Measurements from ENCODE around the gene RRAD.
"Not testable (repeated sequence)": the region's sequence is repeated elsewhere in the genome, so short reads cannot be mapped to it uniquely, and the experiment has no call there.

The RRAD gene

GRCh38 chr16:66959704-66960161 is 34.4 kb upstream of the RRAD start:
- no peak for DNase-seq (ENCODE audit: extremely low spot score)
- TF ChIP-seq LEF1 (IDR thresholded peaks at IDR 0.05; ENCODE audit: borderline replicate concordance) (no peak), FOXM1 (IDR thresholded peaks at IDR 0.05; ENCODE audit: borderline replicate concordance) (no peak), PKNOX1 (IDR thresholded peaks at IDR 0.05) (no peak), SUZ12 (IDR thresholded peaks at IDR 0.05) (no peak), HDGF (IDR thresholded peaks at IDR 0.05; ENCODE audit: borderline replicate concordance) (no peak)
- POLR2A ChIA-PET: no interaction called here
- CTCF ChIA-PET: interaction anchor here (0.6 to 2.0 kb wide), 4 partner anchors 23 to 197 kb away, joined by 3 to 5 read pairs (median 3); no protein-coding TSS in a partner anchor

GRCh38 chr16:66958857-66959703 is 33.7 kb upstream of the RRAD start:
- TF ChIP-seq BHLHE40 (IDR thresholded peaks at IDR 0.05; ENCODE audit: borderline replicate concordance) (no peak), SUZ12 (IDR thresholded peaks at IDR 0.05) (no peak), L3MBTL2 (conservative IDR thresholded peaks at IDR 0.05) (no peak), SP1 (IDR thresholded peaks at IDR 0.05) (no peak), TARDBP (IDR thresholded peaks at IDR 0.05) (no peak), FOXM1 (IDR thresholded peaks at IDR 0.05; ENCODE audit: borderline replicate concordance) (no peak), HDGF (IDR thresholded peaks at IDR 0.05; ENCODE audit: borderline replicate concordance) (no peak), ARNT (IDR thresholded peaks at IDR 0.05) (no peak), ZNF384 (IDR thresholded peaks at IDR 0.05) (no peak), LEF1 (IDR thresholded peaks at IDR 0.05; ENCODE audit: borderline replicate concordance) (no peak)
- CTCF ChIA-PET: interaction anchor here (1.0 to 2.0 kb wide), 2 partner anchors 196 to 226 kb away, joined by 5 read pairs; no protein-coding TSS in a partner anchor
- POLR2A ChIA-PET: interaction anchor here (1.0 kb wide), 1 partner anchor 14 kb away, joined by 3 read pairs; no protein-coding TSS in a partner anchor
- no peak for DNase-seq (ENCODE audit: extremely low spot score)

GRCh38 chr16:66956154-66956457 is 30.8 kb upstream of the RRAD start:
- POLR2A ChIA-PET; DNase-seq (ENCODE audit: extremely low spot score): not testable (repeated sequence)
- CTCF ChIA-PET: interaction anchor here (0.8 kb wide), 1 partner anchor 199 kb away, joined by 5 read pairs; no protein-coding TSS in a partner anchor

DNA sequence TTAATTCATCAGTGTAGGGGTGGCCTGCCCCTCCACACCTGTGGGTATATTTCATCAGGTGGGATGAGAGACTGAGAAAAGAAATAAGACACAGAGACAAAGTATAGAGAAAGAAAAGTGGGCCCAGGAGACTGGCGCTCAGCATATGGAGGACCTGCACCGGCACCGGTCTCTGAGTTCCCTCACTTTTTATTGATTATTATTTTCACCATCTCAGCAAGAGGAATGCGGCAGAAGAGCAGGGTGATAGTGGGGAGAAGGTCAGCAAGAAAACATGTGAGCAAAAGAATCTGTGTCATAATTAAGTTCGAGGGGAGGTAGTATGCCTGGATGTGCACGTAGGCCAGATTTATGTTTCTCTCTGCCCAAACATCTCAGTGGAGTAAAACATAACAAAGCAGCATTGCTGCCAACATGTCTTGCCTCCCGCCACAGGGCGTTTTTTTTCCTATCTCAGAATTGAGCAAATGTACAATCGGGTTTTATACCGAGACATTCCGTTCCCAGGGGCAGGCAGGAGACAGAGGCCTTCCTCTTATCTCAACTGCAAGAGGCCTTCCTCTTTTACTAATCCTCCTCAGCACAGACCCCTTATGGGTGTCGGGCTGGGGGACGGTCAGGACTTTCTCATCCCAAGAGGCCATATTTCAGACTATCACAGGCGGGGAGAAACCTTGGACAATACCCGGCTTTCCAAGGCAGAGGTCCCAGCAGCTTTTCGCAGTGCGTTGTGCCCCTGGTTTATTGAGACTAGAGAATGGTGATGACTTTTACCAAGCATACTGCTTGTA is 30.2 kb upstream of the RRAD start:
- DNase-seq (ENCODE audit: extremely low spot score); POLR2A ChIA-PET: not testable (repeated sequence)
- CTCF ChIA-PET: interaction anchor here (0.8 kb wide), 1 partner anchor 200 kb away, joined by 5 read pairs; no protein-coding TSS in a partner anchor

- peak; percentile 80 for DNase-seq (ENCODE audit: extremely low spot score)
- ChIA-PET CTCF (interaction anchor here (0.6 to 1.3 kb wide), 6 partner anchors 12 to 341 kb away, joined by 3 to 7 read pairs (median 4); partner anchors contain the start of gene NOL3), POLR2A (interaction anchor here (1.4 kb wide), 1 partner anchor 228 kb away, joined by 3 read pairs; no protein-coding TSS in a partner anchor)
- TF ChIP-seq ARNT (IDR thresholded peaks at IDR 0.05) (no peak), ZNF384 (IDR thresholded peaks at IDR 0.05) (peak; percentile 45)
Observed at GRCh38 chr16:66954097-66954659, 28.8 kb upstream of the RRAD start.

GRCh38 chr16:66953462-66954096 is 28.2 kb upstream of the RRAD start:
- TF ChIP-seq NFRKB (IDR thresholded peaks at IDR 0.05) (no peak), ZNF384 (IDR thresholded peaks at IDR 0.05) (no peak), FOXA1 (IDR thresholded peaks at IDR 0.05) (no peak), HDGF (IDR thresholded peaks at IDR 0.05; ENCODE audit: borderline replicate concordance) (no peak), PKNOX1 (IDR thresholded peaks at IDR 0.05) (no peak), CTBP1 (IDR thresholded peaks at IDR 0.05; ENCODE audit: borderline replicate concordance) (no peak), TARDBP (IDR thresholded peaks at IDR 0.05) (no peak), FOXM1 (IDR thresholded peaks at IDR 0.05; ENCODE audit: borderline replicate concordance) (no peak), L3MBTL2 (conservative IDR thresholded peaks at IDR 0.05) (no peak), LEF1 (IDR thresholded peaks at IDR 0.05; ENCODE audit: borderline replicate concordance) (no peak), SUZ12 (IDR thresholded peaks at IDR 0.05) (no peak), FOXK2 (IDR thresholded peaks at IDR 0.05) (no peak), ELF4 (IDR thresholded peaks at IDR 0.05) (no peak), ARNT (IDR thresholded peaks at IDR 0.05) (no peak), BHLHE40 (IDR thresholded peaks at IDR 0.05; ENCODE audit: borderline replicate concordance) (no peak), SP1 (IDR thresholded peaks at IDR 0.05) (no peak)
- DNase-seq (ENCODE audit: extremely low spot score): no peak
- ChIA-PET CTCF (interaction anchor here (0.6 to 1.3 kb wide), 4 partner anchors 13 to 216 kb away, joined by 3 to 7 read pairs (median 5); partner anchors contain the start of gene NOL3), POLR2A (interaction anchor here (1.4 kb wide), 1 partner anchor 229 kb away, joined by 3 read pairs; no protein-coding TSS in a partner anchor)

Data from HEK293T (cell line).